SU-DHL-6 (cell line): ENCODE measurements around the gene FFAR1.

Experiments used
- EZH2phosphoT487 ChIP-seq: fragments of 200-600 bp; sonication (generic), shearing (Covaris generic); conservative IDR thresholded peaks from 2 replicates; pipeline ENCODE4 v1.6.1; 2018; ENCODE audit warnings: mild to moderate bottlenecking, antibody characterized with exemption, low read length, moderate library complexity, mixed read lengths
- TF ChIP-seq, protein P1 (sequence below): fragments of 200-600 bp; sonication (generic); IDR thresholded peaks from one replicate; pipeline ENCODE4 v1.5.1; 2017; ENCODE audit warnings: antibody characterized with exemption, mild to moderate bottlenecking, low read length, moderate library complexity; ENCODE audit not compliant: insufficient read depth, poor library complexity, severe bottlenecking

DNA sequence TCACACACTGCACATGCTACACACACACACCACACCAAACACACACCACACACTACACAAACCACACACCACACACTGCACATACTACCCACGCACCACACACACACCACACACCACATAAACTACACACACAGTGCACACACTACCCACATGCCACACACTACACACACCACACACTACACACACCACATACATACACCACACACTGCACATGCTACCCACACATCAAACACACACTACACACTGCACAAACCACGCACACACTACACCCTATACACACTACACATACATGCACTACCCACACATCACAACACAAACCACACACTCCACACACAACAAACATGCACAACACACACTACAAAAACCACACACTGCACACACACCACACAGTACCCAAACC, 49.8 kb upstream of the FFAR1 start:
- TF ChIP-seq, protein P1, sequence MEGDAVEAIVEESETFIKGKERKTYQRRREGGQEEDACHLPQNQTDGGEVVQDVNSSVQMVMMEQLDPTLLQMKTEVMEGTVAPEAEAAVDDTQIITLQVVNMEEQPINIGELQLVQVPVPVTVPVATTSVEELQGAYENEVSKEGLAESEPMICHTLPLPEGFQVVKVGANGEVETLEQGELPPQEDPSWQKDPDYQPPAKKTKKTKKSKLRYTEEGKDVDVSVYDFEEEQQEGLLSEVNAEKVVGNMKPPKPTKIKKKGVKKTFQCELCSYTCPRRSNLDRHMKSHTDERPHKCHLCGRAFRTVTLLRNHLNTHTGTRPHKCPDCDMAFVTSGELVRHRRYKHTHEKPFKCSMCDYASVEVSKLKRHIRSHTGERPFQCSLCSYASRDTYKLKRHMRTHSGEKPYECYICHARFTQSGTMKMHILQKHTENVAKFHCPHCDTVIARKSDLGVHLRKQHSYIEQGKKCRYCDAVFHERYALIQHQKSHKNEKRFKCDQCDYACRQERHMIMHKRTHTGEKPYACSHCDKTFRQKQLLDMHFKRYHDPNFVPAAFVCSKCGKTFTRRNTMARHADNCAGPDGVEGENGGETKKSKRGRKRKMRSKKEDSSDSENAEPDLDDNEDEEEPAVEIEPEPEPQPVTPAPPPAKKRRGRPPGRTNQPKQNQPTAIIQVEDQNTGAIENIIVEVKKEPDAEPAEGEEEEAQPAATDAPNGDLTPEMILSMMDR, result no peak
- TF ChIP-seq EZH2phosphoT487, result no peak
